Gastrocnemius medialis (tissue), 4 donors: ENCODE measurements around the gene NXN. TPM values are rescaled to one million over a fixed set of nuclear protein-coding genes. Genes with fewer than 3 reads are reported as not detected.

Source experiments
- ATAC-seq, 2 donors: fragments of 150-250 bp; one replicate each; pipeline ENCODE4 v1.9.1; 2016
- DNase-seq, 2 donors: peaks; one replicate each; pipeline ENCODE4 v3.0.0-alpha.2; 2019
- H3K27ac ChIP-seq, 4 donors: fragments of 200-600 bp; sonication (generic); 1 replicate in 1 of 4; 2 replicates in 3 of 4; pipeline ENCODE4 v1.5.1; 2016 to 2018; ENCODE audit warnings: mild to moderate bottlenecking in 2 of 4, moderate library complexity in 1 of 4
- H3K27me3 ChIP-seq, 3 donors: fragments of 200-600 bp; sonication (generic) in 2 of 3; 1 replicate in 1 of 3; 2 replicates in 2 of 3; pipeline versions ENCODE4 v1.5.1 to v1.6.0; 2016 to 2019; ENCODE audit warnings: mild to moderate bottlenecking in 1 of 3, moderate library complexity in 1 of 3
- H3K36me3 ChIP-seq, 2 donors: fragments of 200-600 bp; sonication (generic) in 1 of 2; one replicate each; pipeline ENCODE4 v1.5.1; 2017 to 2018
- H3K4me1 ChIP-seq, 2 donors: fragments of 200-600 bp; sonication (generic) in 1 of 2; one replicate each; pipeline ENCODE4 v1.5.1; 2016 to 2017; ENCODE audit warnings: mild to moderate bottlenecking in 2 of 2
- H3K4me3 ChIP-seq, 4 donors: fragments of 200-600 bp; sonication (generic) in 3 of 4; 1 replicate in 1 of 4; 2 replicates in 3 of 4; pipeline ENCODE4 v1.5.1; 2016 to 2019; ENCODE audit warnings: mild to moderate bottlenecking in 2 of 4
- H3K9me3 ChIP-seq, 3 donors: fragments of 200-600 bp; sonication (generic) in 2 of 3; 1 replicate in 1 of 3; 2 replicates in 2 of 3; pipeline ENCODE4 v1.5.1; 2016 to 2019
- CTCF ChIP-seq, 5 experiments: fragments of 450-650 bp in 3 of 5; fragments of 200-600 bp in 2 of 5; sonication (generic) in 2 of 5; IDR thresholded peaks in 4 of 5; conservative IDR thresholded peaks in 1 of 5; 1 replicate in 4 of 5; 2 replicates in 1 of 5; pipeline ENCODE4 v1.5.1; 2016 to 2019; ENCODE audit warnings: antibody characterized with exemption in 5 of 5, mild to moderate bottlenecking in 3 of 5, moderate library complexity in 3 of 5
- POLR2A ChIP-seq, 2 donors: fragments of 450-650 bp; IDR thresholded peaks; one replicate each; pipeline ENCODE4 v1.6.1; 2017; ENCODE audit warnings: antibody characterized with exemption in 2 of 2, mild to moderate bottlenecking in 2 of 2, moderate library complexity in 2 of 2
- in situ Hi-C, 4 donors: fragments of 200-750 bp; cut with MboI; loops; one replicate each; pipeline versions ENCODE4 v1.15.0 to v1.8.0; 2017; ENCODE audit warnings: low sequenced_read_pairs in 4 of 4
- intact Hi-C: fragments of 100-400 bp; cut with DNase I; formaldehyde crosslinking; loops from one replicate; pipeline ENCODE4 v1.15.1; 2023; ENCODE audit warnings: low total_unique reads
- total RNA-seq, 4 donors: library from RNA; depleted of rRNA; stranded (reverse); fragments of >200 nt; gene quantifications; one replicate each; pipeline versions ENCODE4 v1.1.0 to v1.2.3, GENCODE V29; 2016

Gene NXN
- total RNA-seq, 4 donors from 2014 or later, result 55.6 to 86.4 (median 62.7) TPM

GRCh38 chr17:930258-930657 lies 49.3 kb downstream of the NXN start:
- Histone ChIP-seq H3K4me1 (peaks cover 19 to 27% of the 10 kb centered on the region in 2 donors), H3K4me3 (no peak overlapping the region), H3K27me3 (no peaks in the 10 kb centered on the region), H3K36me3 (no peaks in the 10 kb centered on the region), H3K9me3 (no peaks in the 10 kb centered on the region), H3K27ac (no peak overlapping the region)
- intact Hi-C loops (no loop called here), in situ Hi-C loops (no loop called here)
- TF ChIP-seq CTCF (IDR thresholded peaks at IDR 0.05 in 4 of 5, conservative IDR thresholded peaks at IDR 0.05 in 1 of 5) (no peak), POLR2A (IDR thresholded peaks at IDR 0.05) (no peak)
- ATAC-seq, result no peak
- no peak for DNase-seq

GRCh38 chr17:929586-929985 lies 50.0 kb downstream of the NXN start:
- TF ChIP-seq CTCF (IDR thresholded peaks at IDR 0.05 in 4 of 5, conservative IDR thresholded peaks at IDR 0.05 in 1 of 5) (no peak), POLR2A (IDR thresholded peaks at IDR 0.05) (no peak)
- Histone ChIP-seq H3K36me3 (no peaks in the 10 kb centered on the region), H3K4me3 (no peak overlapping the region), H3K27ac (no peak overlapping the region), H3K4me1 (peaks cover 19 to 31% of the 10 kb centered on the region in 2 donors), H3K27me3 (no peaks in the 10 kb centered on the region), H3K9me3 (no peaks in the 10 kb centered on the region)
- ATAC-seq, result no peak
- no peak for DNase-seq
- intact Hi-C loops (no loop called here), in situ Hi-C loops (no loop called here)

- intact Hi-C loops, result no loop called here
- H3K4me3 ChIP-seq, result no peak overlapping the region
- no peak overlapping the region for H3K27ac ChIP-seq
These were observed 51.7 kb downstream of the NXN start for GRCh38 chr17:927611-928461.

GRCh38 chr17:925817-926216 lies 53.8 kb downstream of the NXN start:
- Histone ChIP-seq H3K27me3 (no peaks in the 10 kb centered on the region), H3K27ac (no peak overlapping the region), H3K4me3 (no peak overlapping the region), H3K9me3 (no peaks in the 10 kb centered on the region), H3K36me3 (no peaks in the 10 kb centered on the region), H3K4me1 (peaks cover 10 to 13% of the 10 kb centered on the region in 2 donors)
- ATAC-seq (no peak), DNase-seq (no peak)
- in situ Hi-C loops (no loop called here), intact Hi-C loops (no loop called here)
- no peak for TF ChIP-seq CTCF (IDR thresholded peaks at IDR 0.05 in 4 of 5, conservative IDR thresholded peaks at IDR 0.05 in 1 of 5)
- no peak for TF ChIP-seq POLR2A (IDR thresholded peaks at IDR 0.05)

More at GRCh38 chr17:927611-928461, 51.7 kb downstream of the NXN start:
- Histone ChIP-seq H3K4me1 (peaks cover 11 to 21% of the 10 kb centered on the region in 2 donors), H3K27me3 (no peaks in the 10 kb centered on the region), H3K36me3 (no peaks in the 10 kb centered on the region), H3K9me3 (no peaks in the 10 kb centered on the region)
- no peak for DNase-seq
- no peak for ATAC-seq
- TF ChIP-seq CTCF (IDR thresholded peaks at IDR 0.05 in 4 of 5, conservative IDR thresholded peaks at IDR 0.05 in 1 of 5), result no peak
- TF ChIP-seq POLR2A (IDR thresholded peaks at IDR 0.05), result no peak
- in situ Hi-C loops, result no loop called here
